Astrocyte (in vitro differentiated cells and primary cell): ENCODE measurements around the gene CREBL2.

Source experiments
- CTCF ChIP-seq: IDR thresholded peaks from 2 replicates; pipeline ENCODE4 v1.5.1; 2011; ENCODE audit warnings: low read depth, mild to moderate bottlenecking, inconsistent platforms, low read length, moderate library complexity; ENCODE audit not compliant: insufficient read depth
- EZH2 ChIP-seq: IDR thresholded peaks from 2 replicates; pipeline ENCODE4 v1.6.1; 2012; ENCODE audit warnings: mild to moderate bottlenecking, low read length, inconsistent platforms; ENCODE audit not compliant: insufficient read depth

DNA sequence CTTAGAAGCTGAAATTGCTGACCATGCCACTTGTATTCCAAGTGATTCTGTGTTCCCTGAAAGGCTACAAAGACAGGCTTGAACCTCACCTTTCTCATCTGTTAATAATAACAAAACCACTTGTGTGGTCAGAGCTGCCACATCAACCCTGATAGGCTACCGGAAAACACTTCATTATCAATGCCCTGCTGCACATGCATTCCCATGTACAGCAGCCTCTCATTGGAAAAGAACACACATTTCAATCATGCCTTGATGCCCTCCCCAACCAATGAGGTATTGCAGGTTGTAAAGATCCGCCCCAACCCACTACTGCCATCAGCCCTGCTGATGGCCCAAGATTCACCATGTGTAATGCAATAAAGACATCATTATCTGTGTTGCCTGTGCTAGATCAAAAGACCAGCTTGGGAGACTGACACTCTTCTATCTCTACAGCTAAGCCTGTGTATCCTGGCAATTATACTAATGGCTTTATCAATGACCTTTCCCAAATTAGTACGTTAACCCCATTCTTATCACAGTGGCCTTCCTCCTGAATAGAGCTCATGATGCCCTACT, 81.5 kb downstream of the CREBL2 start:
- TF ChIP-seq CTCF = no peak
- no peak for TF ChIP-seq EZH2
